ENCODE results near the gene BMP7.

GRCh38 chr20:57315976-57316480 lies 49.6 kb upstream of the BMP7 start:
- TF ChIP-seq CTCF (IDR thresholded peaks at IDR 0.05) (no peak), POLR2A (IDR thresholded peaks at IDR 0.05) (no peak), EP300 (IDR thresholded peaks at IDR 0.05) (no peak)
